GM12891 (cell line): Measurements from ENCODE around the gene CD28.

Experiments used
- PAX5 ChIP-seq: IDR thresholded peaks from 2 replicates; pipeline ENCODE4 v1.6.1; 2011; ENCODE audit warnings: low read length, moderate library complexity, mild to moderate bottlenecking; ENCODE audit not compliant: insufficient read depth, severe bottlenecking
- POLR2A ChIP-seq: IDR thresholded peaks from 2 replicates; pipeline ENCODE4 v1.6.1; 2011; ENCODE audit warnings: low read depth, low read length, control low read depth
- POLR2AphosphoS5 ChIP-seq: IDR thresholded peaks from 2 replicates; pipeline ENCODE4 v1.6.1; 2011; ENCODE audit warnings: low read depth, low read length, control low read depth
- SPI1 ChIP-seq: IDR thresholded peaks from 2 replicates; pipeline ENCODE4 v1.6.1; 2011; ENCODE audit warnings: low read depth, low read length, control low read depth
- TAF1 ChIP-seq: IDR thresholded peaks from 2 replicates; pipeline ENCODE4 v1.6.1; 2011; ENCODE audit warnings: low read depth, low read length, control low read depth

DNA sequence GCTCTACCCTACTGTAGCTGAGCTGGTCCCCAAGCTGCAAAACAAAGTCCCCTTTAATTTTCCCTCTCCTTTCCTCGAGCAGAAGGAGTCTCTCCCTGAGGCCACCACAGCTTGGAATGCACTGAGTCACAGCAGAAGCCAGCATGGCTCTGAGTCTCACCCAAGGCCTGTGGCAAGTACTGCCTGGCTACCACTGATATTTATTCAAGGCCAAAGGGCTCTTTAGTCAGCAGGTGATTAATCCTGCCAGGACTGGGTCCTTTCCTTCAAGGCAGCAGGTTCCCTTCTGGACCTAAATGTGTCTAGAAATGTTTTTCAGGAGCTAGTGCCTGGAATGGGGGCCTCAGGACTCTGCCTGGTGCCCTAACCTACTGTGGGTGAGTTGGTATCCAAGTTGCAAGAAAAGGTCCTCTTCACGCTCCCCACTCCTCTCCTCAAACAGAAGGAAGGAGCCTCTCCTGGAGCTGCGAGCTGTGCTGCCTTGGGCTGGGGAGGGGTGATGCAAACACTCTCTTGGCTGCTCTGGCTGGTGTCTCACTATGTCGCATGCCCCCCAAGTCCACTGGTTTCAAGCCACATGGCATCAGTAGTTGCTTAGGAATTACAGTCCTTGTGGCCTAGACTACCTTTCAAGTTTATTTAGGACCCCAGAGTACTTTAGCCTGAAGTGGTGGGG is 53.4 kb downstream of the CD28 start:
- no peak for TF ChIP-seq POLR2A
- TF ChIP-seq POLR2AphosphoS5, result no peak
- TF ChIP-seq TAF1, result no peak
- no peak for TF ChIP-seq SPI1
- no peak for TF ChIP-seq PAX5
